Epidermal melanocyte (primary cell): Measurements from ENCODE around the gene CATSPERD.
"Not testable (repeated sequence)": the region's sequence is repeated elsewhere in the genome, so short reads cannot be mapped to it uniquely, and the experiment has no call there.

ENCODE experiments used
- DNase-seq: peaks from one replicate; pipeline ENCODE4 v3.0.0; 2011; ENCODE audit warnings: low spot score; ENCODE audit not compliant: insufficient read length

The CATSPERD gene

GRCh38 chr19:5684694-5685430, 35.6 kb upstream of the CATSPERD start:
- DNase-seq, result no peak

GRCh38 chr19:5686326-5686646, 34.2 kb upstream of the CATSPERD start:
- DNase-seq, result no peak

DNA sequence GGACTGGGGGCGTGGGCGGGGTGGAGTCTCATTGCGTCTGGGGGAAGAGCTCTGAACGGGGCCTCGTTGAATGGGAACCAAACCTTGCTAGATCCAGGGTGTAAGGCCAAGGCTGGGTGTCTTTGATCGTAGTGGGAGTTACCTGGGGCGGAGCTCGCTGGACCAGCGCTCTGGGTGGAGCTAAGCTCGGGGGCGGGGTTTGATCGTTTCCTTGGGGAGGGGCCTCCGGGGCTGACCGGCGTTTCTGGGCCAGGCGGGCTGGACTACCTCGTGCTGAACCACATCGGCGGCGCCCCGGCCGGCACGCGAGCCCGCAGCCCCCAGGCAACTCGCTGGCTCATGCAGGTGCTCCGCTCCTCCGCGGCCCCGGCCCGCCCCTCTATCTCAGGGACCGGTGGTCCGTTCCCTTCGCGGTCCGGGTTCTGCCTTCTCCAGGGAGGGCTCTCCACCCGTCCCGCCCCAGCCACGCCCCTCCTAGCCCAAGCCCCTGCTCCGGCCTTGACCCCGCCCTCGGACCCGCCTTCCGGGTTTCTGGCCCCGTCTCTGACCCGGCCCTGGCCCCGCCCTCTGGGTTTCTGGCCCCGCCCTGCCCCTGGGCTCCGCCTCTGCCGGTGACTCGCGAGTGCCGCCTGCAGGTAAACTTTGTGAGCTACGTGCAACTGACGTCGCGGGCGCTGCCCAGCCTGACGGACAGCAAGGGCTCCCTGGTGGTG, 33.6 kb upstream of the CATSPERD start:
- DNase-seq, result peak; percentile 90

DNA sequence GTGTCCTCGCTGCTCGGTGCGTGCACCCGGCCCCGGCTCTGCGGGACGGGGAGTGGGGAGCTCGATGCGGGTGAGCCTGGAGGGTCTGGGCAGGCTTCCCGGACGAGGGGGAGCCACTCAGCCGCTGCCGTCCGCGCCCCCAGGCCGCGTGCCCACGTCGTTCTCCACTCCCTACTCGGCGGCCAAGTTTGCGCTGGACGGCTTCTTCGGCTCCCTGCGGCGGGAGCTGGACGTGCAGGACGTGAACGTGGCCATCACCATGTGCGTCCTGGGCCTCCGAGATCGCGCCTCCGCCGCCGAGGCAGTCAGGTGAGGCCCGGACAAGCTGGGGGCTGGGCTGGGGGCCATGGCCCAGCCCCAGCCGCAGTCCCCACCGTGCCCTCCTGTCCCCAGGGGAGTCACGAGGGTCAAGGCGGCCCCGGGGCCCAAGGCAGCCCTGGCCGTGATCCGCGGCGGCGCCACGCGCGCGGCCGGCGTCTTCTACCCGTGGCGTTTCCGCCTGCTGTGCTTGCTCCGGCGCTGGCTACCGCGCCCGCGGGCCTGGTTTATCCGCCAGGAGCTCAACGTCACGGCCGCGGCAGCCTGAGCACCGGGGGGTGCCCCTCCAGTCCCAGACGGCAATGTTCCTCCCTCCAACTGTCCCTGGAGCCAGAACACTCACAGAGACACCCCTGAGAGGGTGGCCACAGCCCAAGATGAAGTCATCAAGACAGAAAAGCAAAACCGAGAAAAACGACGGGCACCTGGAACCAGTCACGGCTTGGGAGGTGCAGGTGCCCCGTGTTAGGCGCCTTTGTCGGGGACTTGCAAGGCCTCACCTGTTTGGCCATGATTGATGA, 32.9 kb upstream of the CATSPERD start:
- DNase-seq, result no peak

- DNase-seq, result not testable (repeated sequence)
These were observed 32.1 kb upstream of the CATSPERD start for GRCh38 chr19:5688262-5688881.

DNA sequence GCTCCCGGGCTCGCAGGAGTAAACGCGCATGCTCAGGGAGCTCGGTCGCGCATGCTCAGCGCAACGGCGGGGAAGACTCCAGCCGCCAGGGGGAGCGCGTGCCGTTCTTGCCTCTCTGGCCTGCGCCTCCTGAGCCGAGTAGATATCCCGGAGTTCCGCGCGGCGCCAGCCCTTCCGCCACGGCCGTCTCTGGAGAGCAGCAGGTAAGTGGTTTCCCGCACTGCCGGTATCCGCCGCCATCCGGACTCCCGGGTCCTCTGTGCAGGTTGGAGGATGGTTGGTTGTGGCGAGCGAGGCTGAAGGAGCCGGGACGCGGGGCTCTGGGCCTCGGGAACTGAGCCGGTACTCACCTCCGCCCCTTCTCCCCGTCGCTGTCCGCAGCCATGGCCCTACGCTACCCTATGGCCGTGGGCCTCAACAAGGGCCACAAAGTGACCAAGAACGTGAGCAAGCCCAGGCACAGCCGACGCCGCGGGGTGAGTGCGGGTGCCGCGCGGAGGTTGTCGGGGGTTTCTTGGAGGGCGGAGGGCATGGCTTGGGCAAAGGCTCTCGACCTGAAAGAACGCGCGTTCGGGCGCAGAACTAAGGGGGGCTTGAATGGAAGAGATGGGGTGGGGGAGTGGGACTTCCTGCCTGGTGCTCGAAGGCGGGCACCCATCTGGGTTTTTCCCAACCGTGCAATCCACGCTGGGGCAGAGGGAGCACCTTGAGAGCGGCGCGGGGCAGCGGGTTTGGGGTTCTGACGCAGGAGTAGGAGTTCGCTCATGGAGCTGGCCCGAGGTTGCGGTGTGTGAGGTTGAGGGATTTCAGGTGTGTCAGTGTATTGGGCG, 30.1 kb upstream of the CATSPERD start, which contains the start of gene RPL36:
Gene RPL36 (plus strand): TSS at position 171 of the 830 bp plus-strand sequence. CDS start 213 bp downstream, at position 384.
- DNase-seq, result peak; percentile 99

- no peak for DNase-seq
These were observed 29.2 kb upstream of the CATSPERD start for GRCh38 chr19:5690955-5691821.

DNA sequence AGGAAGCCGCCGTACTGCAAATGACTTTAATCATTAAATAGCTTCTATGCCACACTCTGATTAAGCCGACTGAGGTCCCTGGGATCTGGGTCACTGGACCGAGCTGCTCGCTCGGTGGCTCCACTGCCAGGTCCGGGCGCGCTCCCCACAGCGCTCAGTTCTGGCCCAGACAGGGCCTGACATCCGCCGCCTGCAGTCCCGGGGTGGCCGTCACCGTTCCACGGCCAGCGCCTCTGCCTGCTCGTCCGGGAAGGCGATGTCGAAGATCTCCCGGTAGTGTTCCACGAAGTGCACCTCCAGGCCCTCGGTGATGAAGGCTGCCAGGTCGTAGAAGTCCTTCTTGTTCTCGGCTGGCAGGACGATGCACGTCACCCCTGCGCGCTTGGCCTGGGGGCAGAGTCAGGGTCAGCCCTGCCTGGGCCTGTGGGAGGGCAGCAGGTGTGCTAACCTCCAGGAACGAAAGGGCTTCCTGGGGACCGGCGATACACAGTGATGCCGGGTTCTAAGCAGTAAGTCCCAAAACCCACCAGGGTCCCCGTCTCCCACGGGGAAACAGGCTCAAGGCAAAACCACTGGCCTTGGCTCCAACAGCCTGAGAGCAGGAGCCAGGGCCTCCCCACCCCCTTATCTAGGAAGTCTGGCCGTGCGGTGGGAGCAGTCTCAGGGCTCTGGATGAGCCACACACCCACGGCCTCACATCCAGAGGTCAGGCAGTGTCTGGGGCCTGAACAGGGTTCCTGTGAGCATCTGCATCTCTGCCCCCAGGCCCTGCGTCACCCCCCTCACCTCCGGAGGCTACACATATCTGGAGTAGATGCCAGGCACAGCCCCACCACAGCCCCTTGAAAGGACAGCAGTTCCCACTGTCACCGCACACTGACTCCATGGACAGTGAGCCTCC, 28.4 kb upstream of the CATSPERD start:
- no peak for DNase-seq

DNA sequence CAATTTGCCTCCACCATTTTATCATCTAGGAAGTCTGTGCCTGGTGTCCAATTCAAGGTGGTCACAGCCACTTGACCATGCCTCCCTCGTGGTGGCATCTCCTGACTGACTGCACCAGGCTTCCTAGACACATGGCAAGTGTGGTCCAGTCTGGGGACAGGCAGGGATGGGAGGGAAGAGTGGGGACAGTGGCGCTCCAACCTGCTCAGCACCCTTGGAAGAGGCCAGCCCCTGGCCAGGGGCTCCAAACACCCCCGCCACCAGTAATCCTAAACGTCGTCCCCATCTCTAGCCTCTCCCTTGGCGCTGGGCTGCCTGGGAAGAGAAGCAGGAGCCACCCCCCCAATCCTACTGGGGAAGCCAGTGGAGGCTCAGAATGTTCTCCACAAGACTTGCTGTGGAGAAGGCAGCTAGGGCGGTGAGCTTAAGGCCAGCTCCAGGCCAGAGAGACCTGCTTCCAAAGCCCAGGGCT, 27.7 kb upstream of the CATSPERD start:
- no peak for DNase-seq

DNA sequence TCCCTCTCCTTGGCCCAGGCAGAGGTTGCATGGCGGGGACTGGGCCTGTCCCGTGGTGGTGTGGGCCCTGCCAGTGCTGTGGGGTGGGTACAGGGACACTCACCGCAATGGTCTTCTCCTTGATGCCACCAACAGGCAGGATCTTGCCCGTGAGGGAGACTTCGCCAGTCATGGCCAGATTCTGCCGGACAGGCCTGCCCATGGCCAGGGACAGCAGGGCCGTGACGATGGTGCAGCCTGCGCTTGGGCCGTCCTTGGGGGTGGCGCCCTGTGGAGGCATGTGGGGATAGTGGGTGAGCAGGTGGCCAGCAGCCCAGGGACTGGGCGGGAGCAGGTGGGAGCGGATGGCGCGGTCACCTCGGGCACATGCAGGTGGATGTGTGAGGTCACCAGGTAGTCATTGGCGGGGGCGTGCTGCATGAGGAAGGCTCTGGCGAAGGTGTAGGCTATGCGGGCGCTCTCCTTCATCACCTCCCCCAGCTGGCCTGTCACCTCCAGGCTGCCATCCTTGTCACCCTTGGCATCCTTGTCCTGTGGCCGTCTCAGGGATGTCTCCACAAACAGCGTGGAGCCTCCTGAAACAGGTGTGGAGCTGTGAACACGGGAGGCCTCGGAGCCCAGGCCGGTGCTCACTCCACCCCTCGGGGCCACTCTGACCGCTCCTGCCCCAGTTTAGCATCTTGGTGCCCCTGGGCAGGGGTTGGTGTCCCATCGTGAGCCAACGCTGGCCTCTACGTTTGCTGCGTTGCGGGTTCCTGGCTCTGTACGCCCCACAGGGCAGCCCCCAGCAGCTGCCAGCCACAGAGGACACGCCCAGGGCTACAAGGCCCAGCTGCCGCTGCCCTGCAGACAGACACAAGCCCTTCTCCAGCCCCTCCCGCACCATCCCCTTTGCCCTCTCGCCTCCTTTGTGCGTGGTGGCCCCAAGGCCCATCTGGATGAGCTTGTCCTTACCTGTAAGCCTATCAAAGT, 27.0 kb upstream of the CATSPERD start:
- no peak for DNase-seq

GRCh38 chr19:5694167-5694955, 26.1 kb upstream of the CATSPERD start:
- DNase-seq, result no peak

- DNase-seq, result no peak
These were observed 25.3 kb upstream of the CATSPERD start for GRCh38 chr19:5694956-5695648.

DNA sequence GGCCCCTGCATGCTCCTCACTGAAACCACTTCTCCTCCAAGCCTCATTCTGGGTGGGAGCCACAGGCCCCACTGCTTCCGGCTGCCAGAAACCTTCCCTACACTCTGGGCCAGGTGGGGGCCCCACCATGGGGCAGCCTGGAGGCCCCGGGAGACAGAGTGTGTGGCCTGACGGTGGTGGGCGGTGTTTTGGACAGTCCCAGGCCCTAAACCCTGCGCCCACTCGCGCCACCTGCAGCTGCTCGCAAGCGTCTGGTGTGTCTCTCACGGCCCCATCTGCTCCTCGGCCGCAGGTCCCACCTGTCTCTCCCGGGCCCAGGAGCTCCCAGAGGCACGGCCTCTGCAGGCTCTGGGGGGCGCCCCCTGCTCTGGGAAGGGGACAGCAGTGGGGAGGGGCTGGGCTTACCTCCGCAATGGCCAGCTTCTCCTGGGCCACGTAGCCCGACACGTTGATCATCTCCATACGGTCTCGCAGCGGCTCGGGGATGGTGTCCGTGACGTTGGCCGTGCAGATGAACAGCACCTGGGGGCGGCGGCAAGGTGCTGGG, 24.7 kb upstream of the CATSPERD start:
- no peak for DNase-seq

GRCh38 chr19:5696196-5697021, 24.0 kb upstream of the CATSPERD start:
- no peak for DNase-seq
